H1 (cell line): ENCODE measurements around the gene PRPF38A. TPM values are rescaled to one million over a fixed set of nuclear protein-coding genes. Genes with fewer than 3 reads are reported as not detected.

ENCODE experiments used
- BACH1 ChIP-seq: IDR thresholded peaks from 2 replicates; pipeline ENCODE4 v1.6.1; 2012; ENCODE audit warnings: low read length, improper control_type of control experiment
- CBX5 ChIP-seq: fragments of 300-800, 300-1000 bp; sonication (generic); IDR thresholded peaks from 2 replicates; pipeline ENCODE4 v1.7.1; 2016; ENCODE audit warnings: antibody characterized with exemption, low read length, low read depth
- CBX8 ChIP-seq: fragments of 300-800, 300-1000 bp; sonication (generic); IDR thresholded peaks from 2 replicates; pipeline ENCODE4 v1.7.1; 2016; ENCODE audit warnings: low read depth, low read length, borderline replicate concordance
- CREB1 ChIP-seq: IDR thresholded peaks from 2 replicates; pipeline ENCODE4 v1.6.1; 2012; ENCODE audit warnings: inconsistent platforms
- GABPA ChIP-seq: IDR thresholded peaks from 2 replicates; pipeline ENCODE4 v1.6.1; 2011; ENCODE audit warnings: mild to moderate bottlenecking, low read length, moderate library complexity, borderline replicate concordance; ENCODE audit not compliant: insufficient read depth
- GTF2F1 ChIP-seq: IDR thresholded peaks from 2 replicates; pipeline ENCODE4 v1.6.1; 2012; ENCODE audit warnings: low read depth, low read length, improper control_type of control experiment, borderline replicate concordance
- KDM1A ChIP-seq: fragments of 200-600, 300-600 bp; sonication (generic); IDR thresholded peaks from 2 replicates; pipeline ENCODE4 v1.7.1; 2016; ENCODE audit warnings: mild to moderate bottlenecking, low read length, borderline replicate concordance
- POLR2A ChIP-seq, 2 experiments: IDR thresholded peaks; 1 replicate in 1 of 2; 2 replicates in 1 of 2; pipeline ENCODE4 v1.6.1; 2011; ENCODE audit warnings: low read depth in 2 of 2, low read length in 2 of 2, mild to moderate bottlenecking in 2 of 2; ENCODE audit errors: control extremely low read depth in 1 of 2
- RFX5 ChIP-seq: IDR thresholded peaks from 2 replicates; pipeline ENCODE4 v1.6.1; 2011; ENCODE audit warnings: low read depth, low read length, improper control_type of control experiment, borderline replicate concordance
- RNF2 ChIP-seq: fragments of 200-900, 300-1000 bp; sonication (generic); IDR thresholded peaks from 2 replicates; pipeline ENCODE4 v1.7.1; 2016; ENCODE audit warnings: borderline replicate concordance, low read depth, mild to moderate bottlenecking, antibody characterized with exemption, low read length; ENCODE audit not compliant: poor library complexity, severe bottlenecking; ENCODE audit errors: missing control alignments
- TAF1 ChIP-seq: IDR thresholded peaks from 2 replicates; pipeline ENCODE4 v1.6.1; 2011; ENCODE audit warnings: mild to moderate bottlenecking, low read depth, low read length
- TAF7 ChIP-seq: optimal IDR thresholded peaks from 2 replicates; pipeline ENCODE3; 2011; ENCODE audit warnings: low read depth, mild to moderate bottlenecking, inconsistent platforms, low read length, moderate library complexity, borderline replicate concordance
- TBP ChIP-seq: IDR thresholded peaks from 2 replicates; pipeline ENCODE4 v1.6.1; 2011; ENCODE audit warnings: low read depth, low read length, improper control_type of control experiment
- TEAD4 ChIP-seq: IDR thresholded peaks from 2 replicates; pipeline ENCODE4 v1.6.1; 2012; ENCODE audit warnings: low read depth, low read length, inconsistent platforms, mixed read lengths
- polyA plus RNA-seq, 7 experiments: library from polyadenylated mRNA; depleted of rRNA in 3 of 7; stranded (reverse) in 5 of 7; unstranded in 2 of 7; fragments of >200 nt in 5 of 7; fragments of 200-250 nt in 2 of 7; gene quantifications; 1 replicate in 5 of 7; 2 replicates in 1 of 7; 4 replicates in 1 of 7; pipeline versions ENCODE4 v1.2.1 to v1.2.3, GENCODE V29; 2011 to 2013; ENCODE audit warnings: missing spikeins in 2 of 7, mixed read lengths in 2 of 7
- total RNA-seq: library from RNA; stranded (reverse); fragmentation: NEBNext Ultra II Directional; extraction: Animal tissue kit (Norgen Biotek cat#: 25700); gene quantifications from 2 replicates; pipeline ENCODE4 v1.2.1, GENCODE V29; 2021

Gene PRPF38A
- total and polyA plus RNA-seq, 2 of the 8 experiments (the other 6 are each of a cell fraction or from before 2014, with no cell fraction given), result 25.6 to 76.2 TPM

DNA sequence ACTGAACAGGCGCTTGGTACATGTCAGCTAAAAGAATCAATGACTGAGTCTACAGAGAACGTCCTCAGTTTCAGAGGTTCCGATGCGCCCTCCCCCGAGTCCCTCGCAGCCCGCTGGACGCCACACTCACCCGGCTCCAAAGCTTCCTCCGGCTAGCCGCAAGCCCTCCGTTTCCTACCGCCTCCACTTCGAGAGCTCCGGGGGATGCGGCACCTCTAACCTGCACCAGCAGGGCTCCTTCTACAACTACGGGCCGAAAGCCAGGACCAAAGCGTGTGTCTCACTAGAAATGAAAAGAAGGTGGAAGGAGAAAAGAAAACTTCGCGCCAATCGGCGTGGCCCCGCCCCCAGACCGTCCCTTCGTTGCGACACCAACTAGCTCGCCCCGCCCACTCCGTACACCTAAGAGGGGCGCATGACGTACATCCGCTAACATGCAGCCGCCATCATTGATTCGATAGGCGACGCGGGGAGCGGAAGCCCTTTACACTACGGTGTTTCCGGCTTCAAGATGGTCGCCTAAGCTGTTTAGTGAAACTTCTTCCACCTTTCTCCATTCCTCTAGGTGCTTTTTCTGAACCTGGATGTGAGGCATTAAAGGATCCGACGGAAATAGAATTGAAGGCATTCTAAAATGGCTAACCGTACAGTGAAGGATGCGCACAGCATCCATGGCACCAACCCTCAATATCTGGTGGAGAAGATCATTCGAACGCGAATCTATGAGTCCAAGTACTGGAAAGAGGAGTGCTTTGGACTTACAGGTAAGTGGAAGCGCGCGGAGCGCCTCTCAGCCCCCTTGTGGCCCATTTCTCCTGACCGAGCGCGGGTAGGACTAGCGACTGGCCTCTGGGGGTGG, at the start of gene PRPF38A, which contains the start of gene ORC1 (continued):
- TF ChIP-seq CREB1 (peak; percentile 97), CBX8 (no peak), TAF1 (peak; percentile 97), BACH1 (no peak), TAF7 (peak; percentile 66), GABPA (peak; percentile 87), TBP (peak; percentile 85), TEAD4 (0 out of 2 replicates have a peak, but pooled peaks have one; percentile 18), RFX5 (no peak), KDM1A (no peak), RNF2 (no peak), POLR2A (IDR thresholded peaks at IDR 0.05; ENCODE audit: control extremely low read depth in 1 of 2, low read depth in 2 of 2, low read length in 2 of 2) (peak; percentile 94 to 97), GTF2F1 (no peak), CBX5 (no peak)
